G401 (cell line): ENCODE measurements around the gene MRPL1. TPM values are rescaled to one million over a fixed set of nuclear protein-coding genes. Genes with fewer than 3 reads are reported as not detected.

Experiments used
- total RNA-seq: library from RNA; depleted of rRNA; stranded (reverse); fragments of >200 nt; shearing (Covaris generic); gene quantifications from 2 replicates; pipeline ENCODE4 v1.2.3, GENCODE V29; 2014; rRNA removed

The MRPL1 gene
- total RNA-seq, 1 experiment from 2014 or later, result 51.7 TPM

Other genes starting within 250 kb of the MRPL1 start
- gene CNOT6L, start 43.5 kb upstream of the MRPL1 start, total RNA-seq, result 2.9 and 4.9 TPM in 2 replicates
- gene FRAS1, start 194.5 kb downstream of the MRPL1 start, total RNA-seq, result not detected in 2 replicates